ENCODE measurements around the gene IMMP2L.
"Not testable (repeated sequence)": the region's sequence is repeated elsewhere in the genome, so short reads cannot be mapped to it uniquely, and the experiment has no call there.

IMMP2L gene

DNA sequence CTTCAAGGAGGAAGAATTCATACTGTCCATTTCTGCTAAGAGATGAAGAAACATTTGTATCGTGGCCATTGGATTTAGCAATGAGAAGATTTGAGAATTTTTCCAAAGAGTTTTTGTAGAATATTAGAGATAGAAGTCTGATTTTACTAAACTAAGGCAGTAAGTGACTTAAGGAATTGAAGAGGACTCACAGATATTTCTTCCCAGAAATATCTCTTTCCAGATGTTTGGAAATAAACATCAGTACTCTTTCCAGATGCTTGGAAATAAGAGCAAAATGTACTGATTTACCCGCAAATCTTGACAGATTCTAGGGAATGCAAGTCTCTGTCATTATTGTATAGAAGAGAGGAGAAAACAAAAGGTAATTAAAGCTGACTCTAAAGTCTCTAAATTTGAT lies 91.3 kb downstream of the IMMP2L start:
- Histone ChIP-seq H4K20me1 (ENCODE audit: low read depth, low read length) (no peaks in the 10 kb centered on the region), H3K36me3 (ENCODE audit: low read length) (no peaks in the 10 kb centered on the region), H3K4me3 (ENCODE audit: insufficient read depth, low read length, poor library complexity, severe bottlenecking) (no peak overlapping the region), H3K9me3 (ENCODE audit: insufficient read depth, low read length) (no peaks in the 10 kb centered on the region; the same call in 1 of the 2 replicates), H3K79me2 (ENCODE audit: insufficient read depth, low read length) (no peaks in the 10 kb centered on the region), H3K27ac (ENCODE audit: low read depth, low read length) (no peak overlapping the region), H3F3A (ENCODE audit: insufficient read depth) (0 out of 2 replicates have a peak, but pooled peaks cover 3% of the 10 kb centered on the region), H2AFZ (ENCODE audit: low read depth, low read length, severe bottlenecking) (no peak overlapping the region), H3K4me2 (ENCODE audit: low read depth, low read length, poor library complexity, severe bottlenecking) (no peak overlapping the region), H3K9me2 (replicated peaks; ENCODE audit: insufficient read depth, low read length) (no peaks in the 10 kb centered on the region), H3K27me3 (ENCODE audit: low read length) (no peaks in the 10 kb centered on the region), H3K9ac (ENCODE audit: low read length) (no peak overlapping the region)
- no peak for TF ChIP-seq EZH2phosphoT487 (conservative IDR thresholded peaks at IDR 0.05; ENCODE audit: low read length)
- TF ChIP-seq, protein P1, sequence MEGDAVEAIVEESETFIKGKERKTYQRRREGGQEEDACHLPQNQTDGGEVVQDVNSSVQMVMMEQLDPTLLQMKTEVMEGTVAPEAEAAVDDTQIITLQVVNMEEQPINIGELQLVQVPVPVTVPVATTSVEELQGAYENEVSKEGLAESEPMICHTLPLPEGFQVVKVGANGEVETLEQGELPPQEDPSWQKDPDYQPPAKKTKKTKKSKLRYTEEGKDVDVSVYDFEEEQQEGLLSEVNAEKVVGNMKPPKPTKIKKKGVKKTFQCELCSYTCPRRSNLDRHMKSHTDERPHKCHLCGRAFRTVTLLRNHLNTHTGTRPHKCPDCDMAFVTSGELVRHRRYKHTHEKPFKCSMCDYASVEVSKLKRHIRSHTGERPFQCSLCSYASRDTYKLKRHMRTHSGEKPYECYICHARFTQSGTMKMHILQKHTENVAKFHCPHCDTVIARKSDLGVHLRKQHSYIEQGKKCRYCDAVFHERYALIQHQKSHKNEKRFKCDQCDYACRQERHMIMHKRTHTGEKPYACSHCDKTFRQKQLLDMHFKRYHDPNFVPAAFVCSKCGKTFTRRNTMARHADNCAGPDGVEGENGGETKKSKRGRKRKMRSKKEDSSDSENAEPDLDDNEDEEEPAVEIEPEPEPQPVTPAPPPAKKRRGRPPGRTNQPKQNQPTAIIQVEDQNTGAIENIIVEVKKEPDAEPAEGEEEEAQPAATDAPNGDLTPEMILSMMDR (IDR thresholded peaks at IDR 0.05; ENCODE audit: insufficient read depth, low read length, poor library complexity, severe bottlenecking) = no peak

DNA sequence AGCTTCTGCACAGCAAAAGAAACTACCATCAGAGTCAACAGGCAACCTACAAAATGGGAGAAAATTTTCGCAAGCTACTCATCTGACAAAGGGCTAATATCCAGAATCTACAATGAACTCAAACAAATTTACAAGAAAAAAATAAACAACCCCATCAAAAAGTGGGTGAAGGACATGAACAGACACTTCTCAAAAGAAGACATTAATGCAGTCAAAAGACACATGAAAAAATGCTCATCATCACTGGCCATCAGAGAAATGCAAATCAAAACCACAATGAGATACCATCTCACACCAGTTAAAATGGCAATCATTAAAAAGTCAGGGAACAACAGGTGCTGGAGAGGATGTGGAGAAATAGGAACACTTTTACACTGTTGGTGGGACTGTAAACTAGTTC lies 92.4 kb downstream of the IMMP2L start:
- not testable (repeated sequence) for H3K9me2 ChIP-seq (replicated peaks; ENCODE audit: insufficient read depth, low read length); H3K4me2 ChIP-seq (ENCODE audit: low read depth, low read length, poor library complexity, severe bottlenecking); H2AFZ ChIP-seq (ENCODE audit: low read depth, low read length, severe bottlenecking); H3K9me3 ChIP-seq (ENCODE audit: insufficient read depth, low read length); H3K27me3 ChIP-seq (ENCODE audit: low read length); H3K9ac ChIP-seq (ENCODE audit: low read length); H3K27ac ChIP-seq (ENCODE audit: low read depth, low read length); H4K20me1 ChIP-seq (ENCODE audit: low read depth, low read length); H3K36me3 ChIP-seq (ENCODE audit: low read length); H3F3A ChIP-seq (ENCODE audit: insufficient read depth); H3K4me3 ChIP-seq (ENCODE audit: insufficient read depth, low read length, poor library complexity, severe bottlenecking); H3K79me2 ChIP-seq (ENCODE audit: insufficient read depth, low read length)

- H2AFZ ChIP-seq (ENCODE audit: low read depth, low read length, severe bottlenecking); H3K4me2 ChIP-seq (ENCODE audit: low read depth, low read length, poor library complexity, severe bottlenecking); H3K27ac ChIP-seq (ENCODE audit: low read depth, low read length); H3F3A ChIP-seq (ENCODE audit: insufficient read depth); H4K20me1 ChIP-seq (ENCODE audit: low read depth, low read length); H3K9me2 ChIP-seq (replicated peaks; ENCODE audit: insufficient read depth, low read length); H3K27me3 ChIP-seq (ENCODE audit: low read length); H3K4me3 ChIP-seq (ENCODE audit: insufficient read depth, low read length, poor library complexity, severe bottlenecking); H3K9me3 ChIP-seq (ENCODE audit: insufficient read depth, low read length); H3K36me3 ChIP-seq (ENCODE audit: low read length); H3K79me2 ChIP-seq (ENCODE audit: insufficient read depth, low read length); H3K9ac ChIP-seq (ENCODE audit: low read length): not testable (repeated sequence)
Measured at GRCh38 chr7:111465774-111466173, 96.5 kb downstream of the IMMP2L start.

- H3K9me3 ChIP-seq (ENCODE audit: insufficient read depth, low read length) = no peaks in the 10 kb centered on the region
- H3K27ac ChIP-seq (ENCODE audit: low read depth, low read length) = no peak overlapping the region
- no peak overlapping the region for H3K4me3 ChIP-seq (ENCODE audit: insufficient read depth, low read length, poor library complexity, severe bottlenecking)
- H3F3A ChIP-seq (ENCODE audit: insufficient read depth) = 0 out of 2 replicates have a peak, but pooled peaks cover 3% of the 10 kb centered on the region
- H3K27me3 ChIP-seq (ENCODE audit: low read length) = no peaks in the 10 kb centered on the region
- H4K20me1 ChIP-seq (ENCODE audit: low read depth, low read length) = no peaks in the 10 kb centered on the region
- H3K36me3 ChIP-seq (ENCODE audit: low read length) = no peaks in the 10 kb centered on the region
- no peak for TF ChIP-seq EZH2phosphoT487 (conservative IDR thresholded peaks at IDR 0.05; ENCODE audit: low read length)
- TF ChIP-seq, protein P1 (IDR thresholded peaks at IDR 0.05; ENCODE audit: insufficient read depth, low read length, poor library complexity, severe bottlenecking) = no peak
- no peaks in the 10 kb centered on the region for H3K79me2 ChIP-seq (ENCODE audit: insufficient read depth, low read length)
- no peak overlapping the region for H3K4me2 ChIP-seq (ENCODE audit: low read depth, low read length, poor library complexity, severe bottlenecking)
- H2AFZ ChIP-seq (ENCODE audit: low read depth, low read length, severe bottlenecking) = no peak overlapping the region
- H3K9me2 ChIP-seq (replicated peaks; ENCODE audit: insufficient read depth, low read length) = no peaks in the 10 kb centered on the region
- no peak overlapping the region for H3K9ac ChIP-seq (ENCODE audit: low read length)
Measured at GRCh38 chr7:111460695-111461094, 101.6 kb downstream of the IMMP2L start.

Measured in SU-DHL-6 (cell line).